Right atrium auricular region (tissue), 2 donors: ENCODE measurements around the gene GPR180. TPM values are rescaled to one million over a fixed set of nuclear protein-coding genes. Genes with fewer than 3 reads are reported as not detected.

Source experiments
- DNase-seq: peaks from one replicate; pipeline ENCODE4 v3.0.0-alpha.2; 2019; ENCODE audit warnings: low spot score
- H3K27ac ChIP-seq, 2 donors: fragments of 200-600 bp; sonication (generic); 1 replicate in 1 of 2; 2 replicates in 1 of 2; pipeline ENCODE4 v1.5.1; 2016 to 2019
- H3K27me3 ChIP-seq, 2 donors: fragments of 200-600 bp; sonication (generic); one replicate each; pipeline versions ENCODE4 v1.5.1 to v1.6.0; 2017 to 2019
- H3K36me3 ChIP-seq: fragments of 200-600 bp; sonication (generic); one replicate; pipeline ENCODE4 v1.5.1; 2016
- H3K4me1 ChIP-seq, 2 donors: fragments of 200-600 bp; sonication (generic); one replicate each; pipeline versions ENCODE4 v1.5.1 to v1.6.0; 2017 to 2019
- H3K4me3 ChIP-seq, 2 donors: fragments of 200-600 bp; sonication (generic); 1 replicate in 1 of 2; 2 replicates in 1 of 2; pipeline ENCODE4 v1.5.1; 2017 to 2019; ENCODE audit warnings: mild to moderate bottlenecking in 1 of 2, moderate library complexity in 1 of 2
- H3K9me3 ChIP-seq, 2 donors: fragments of 200-600 bp; sonication (generic); one replicate each; pipeline ENCODE4 v1.5.1; 2019
- CTCF ChIP-seq, 2 donors: fragments of 200-600 bp; sonication (generic); IDR thresholded peaks; one replicate each; pipeline ENCODE4 v1.5.1; 2019; ENCODE audit warnings: antibody characterized with exemption in 2 of 2
- total RNA-seq, 2 donors: library from RNA; depleted of rRNA; stranded (reverse); fragments of >200 nt; gene quantifications; one replicate each; pipeline ENCODE4 v1.1.0, GENCODE V29; 2016

GPR180 gene
- total RNA-seq, 2 donors from 2014 or later, result 3.8 to 5.0 TPM

GRCh38 chr13:94568443-94568842, 33.2 kb upstream of the GPR180 start:
- no peak for DNase-seq
- peaks cover 9% of the 10 kb centered on the region for H3K36me3 ChIP-seq

GRCh38 chr13:94569615-94570014, 32.0 kb upstream of the GPR180 start:
- Histone ChIP-seq H3K27ac (no peak overlapping the region), H3K9me3 (no peaks in the 10 kb centered on the region), H3K4me1 (no peaks in the 10 kb centered on the region), H3K4me3 (no peak overlapping the region), H3K27me3 (no peaks in the 10 kb centered on the region), H3K36me3 (peaks cover 18% of the 10 kb centered on the region)
- no peak for TF ChIP-seq CTCF (IDR thresholded peaks at IDR 0.05)
- DNase-seq, result no peak

More at GRCh38 chr13:94568443-94568842, 33.2 kb upstream of the GPR180 start:
- Histone ChIP-seq H3K27ac (no peak overlapping the region), H3K27me3 (no peaks in the 10 kb centered on the region), H3K4me3 (no peak overlapping the region), H3K9me3 (no peaks in the 10 kb centered on the region), H3K4me1 (no peaks in the 10 kb centered on the region)
- no peak for TF ChIP-seq CTCF (IDR thresholded peaks at IDR 0.05)

- no peaks in the 10 kb centered on the region for H3K4me1 ChIP-seq
- H3K36me3 ChIP-seq, result peaks cover 79% of the 10 kb centered on the region
- DNase-seq, result no peak
- H3K9me3 ChIP-seq, result no peaks in the 10 kb centered on the region
- no peak overlapping the region for H3K4me3 ChIP-seq
- TF ChIP-seq CTCF (IDR thresholded peaks at IDR 0.05), result no peak
- no peak overlapping the region for H3K27ac ChIP-seq
- H3K27me3 ChIP-seq, result no peaks in the 10 kb centered on the region
These were observed 22.6 kb upstream of the GPR180 start for GRCh38 chr13:94579063-94579462.

- no peak for TF ChIP-seq CTCF (IDR thresholded peaks at IDR 0.05)
- peaks cover 47% of the 10 kb centered on the region for H3K36me3 ChIP-seq
- H3K4me3 ChIP-seq, result no peak overlapping the region
- no peaks in the 10 kb centered on the region for H3K9me3 ChIP-seq
- no peak overlapping the region for H3K27ac ChIP-seq
- H3K4me1 ChIP-seq, result no peaks in the 10 kb centered on the region
- no peaks in the 10 kb centered on the region for H3K27me3 ChIP-seq
- DNase-seq, result no peak
These were observed 17.7 kb upstream of the GPR180 start for GRCh38 chr13:94583926-94584325.

GRCh38 chr13:94585543-94586101, 16.0 kb upstream of the GPR180 start:
- no peak for DNase-seq
- H3K27me3 ChIP-seq, result no peaks in the 10 kb centered on the region
- peaks cover 33% of the 10 kb centered on the region for H3K36me3 ChIP-seq
- no peak for TF ChIP-seq CTCF (IDR thresholded peaks at IDR 0.05)
- no peaks in the 10 kb centered on the region for H3K9me3 ChIP-seq
- no peaks in the 10 kb centered on the region for H3K4me1 ChIP-seq
- H3K27ac ChIP-seq, result no peak overlapping the region
- no peak overlapping the region for H3K4me3 ChIP-seq

GRCh38 chr13:94586371-94586770, 15.3 kb upstream of the GPR180 start:
- H3K4me1 ChIP-seq, result no peaks in the 10 kb centered on the region
- DNase-seq, result no peak
- H3K9me3 ChIP-seq, result no peaks in the 10 kb centered on the region
- no peak overlapping the region for H3K4me3 ChIP-seq
- peaks cover 26% of the 10 kb centered on the region for H3K36me3 ChIP-seq
- H3K27ac ChIP-seq, result no peak overlapping the region
- H3K27me3 ChIP-seq, result no peaks in the 10 kb centered on the region
- TF ChIP-seq CTCF (IDR thresholded peaks at IDR 0.05), result no peak
